HAP-1 (cell line): ENCODE measurements around the gene SARS2.
A peak's percentile ranks its signal among the peaks of the same experiment; 100 is the strongest.
"Not testable (repeated sequence)": the region's sequence is repeated elsewhere in the genome, so short reads cannot be mapped to it uniquely, and the experiment has no call there.

Experiments used
- DNase-seq, 2 experiments: peaks; one replicate each; pipeline ENCODE4 v3.0.0-alpha.2; 2016 to 2020; ENCODE audit warnings: low spot score in 2 of 2
- H3K27me3 ChIP-seq: fragments of 250-450 bp; sonication (Bioruptor Pico); 2 replicates; pipeline ENCODE4 v1.5.1; 2020; ENCODE audit warnings: low read depth, mild to moderate bottlenecking, moderate library complexity
- H3K36me3 ChIP-seq: fragments of 250-450 bp; sonication (Bioruptor Pico); replicated peaks from 2 replicates; pipeline ENCODE4 v1.5.1; 2020; ENCODE audit warnings: mild to moderate bottlenecking
- H3K4me1 ChIP-seq: fragments of 250-450 bp; sonication (Bioruptor Pico); 2 replicates; pipeline ENCODE4 v1.5.1; 2020; ENCODE audit warnings: mild to moderate bottlenecking
- H3K4me3 ChIP-seq: fragments of 250-450 bp; sonication (Bioruptor Pico); 2 replicates; pipeline ENCODE4 v1.5.1; 2020; ENCODE audit warnings: mild to moderate bottlenecking, moderate library complexity
- H3K9me3 ChIP-seq: fragments of 250-450 bp; sonication (Bioruptor Pico); 2 replicates; pipeline ENCODE4 v1.5.1; 2020; ENCODE audit warnings: mild to moderate bottlenecking, moderate library complexity
- in situ Hi-C: fragments of 300-500 bp; cut with MboI; formaldehyde crosslinking; loops from 3 replicates; pipeline ENCODE4 v1.14.3; 2020; ENCODE audit warnings: low sequenced_read_pairs, inconsistent platforms, mixed read lengths

SARS2 gene

GRCh38 chr19:38929929-38930775 lies at the start of gene SARS2:
Gene SARS2, minus strand, starts transcription at chr19:38930763. Its CDS starts 27 bp downstream, at chr19:38930736.
- Histone ChIP-seq H3K27me3 (no peaks in the 10 kb centered on the region), H3K4me3 (peak within 1 kb of the TSS; percentile 74), H3K36me3 (peaks cover 26% of the 10 kb centered on the region), H3K9me3 (peaks cover 10% of the 10 kb centered on the region), H3K4me1 (peaks cover 4% of the 10 kb centered on the region)
- in situ Hi-C loops: loop anchor here (10.0 kb wide), 1 partner anchor 205 kb away; no protein-coding TSS in a partner anchor
- peak; percentile 91 to 94 for DNase-seq

DNA sequence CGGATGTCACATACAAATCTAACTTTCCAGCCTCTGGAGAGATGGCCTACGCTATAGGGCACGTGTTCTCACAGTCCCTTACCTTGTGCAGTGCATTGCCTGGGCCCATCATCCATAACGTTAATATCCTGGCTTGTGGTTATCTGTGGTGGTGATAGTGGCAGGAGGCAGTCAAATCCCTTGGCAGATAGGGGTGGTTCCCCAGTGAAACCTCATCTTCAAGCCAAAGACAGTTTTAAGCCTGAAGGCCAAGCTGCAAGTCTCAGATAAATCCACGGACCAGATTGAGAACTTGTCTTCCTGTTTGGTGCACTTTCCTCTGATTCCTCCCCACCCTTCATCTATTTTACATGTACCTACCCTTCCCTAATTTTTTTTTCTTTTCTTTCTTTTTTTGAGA lies 49.2 kb upstream of the SARS2 start:
- no peak for DNase-seq
- H3K9me3 ChIP-seq: peaks cover 8% of the 10 kb centered on the region; the same call in 1 of the 2 replicates
- H3K4me3 ChIP-seq: no peak overlapping the region
- no peaks in the 10 kb centered on the region for H3K36me3 ChIP-seq
- in situ Hi-C loops: loop anchor here (10.0 kb wide), 1 partner anchor 345 kb away; the partner anchor contains the start of gene LRFN1
- peaks cover 2% of the 10 kb centered on the region; the same call in 1 of the 2 replicates for H3K4me1 ChIP-seq
- H3K27me3 ChIP-seq: no peaks in the 10 kb centered on the region

GRCh38 chr19:38978326-38978689 lies 47.7 kb upstream of the SARS2 start:
- H3K27me3 ChIP-seq: no peaks in the 10 kb centered on the region
- peaks cover 2% of the 10 kb centered on the region; the same call in 1 of the 2 replicates for H3K4me1 ChIP-seq
- H3K4me3 ChIP-seq: no peak overlapping the region
- in situ Hi-C loops: loop anchor here (10.0 kb wide), 1 partner anchor 346 kb away; the partner anchor contains the start of gene LRFN1
- H3K9me3 ChIP-seq: peaks cover 8% of the 10 kb centered on the region; the same call in 1 of the 2 replicates
- no peaks in the 10 kb centered on the region for H3K36me3 ChIP-seq
- DNase-seq: no peak

GRCh38 chr19:38977445-38978325 lies 47.1 kb upstream of the SARS2 start:
- Histone ChIP-seq H3K9me3 (peaks cover 8% of the 10 kb centered on the region; the same call in 1 of the 2 replicates), H3K4me1 (peaks cover 2% of the 10 kb centered on the region; the same call in 1 of the 2 replicates), H3K27me3 (no peaks in the 10 kb centered on the region), H3K4me3 (no peak overlapping the region), H3K36me3 (no peaks in the 10 kb centered on the region)
- in situ Hi-C loops: loop anchor here (10.0 kb wide), 1 partner anchor 347 kb away; the partner anchor contains the start of gene LRFN1
- no peak for DNase-seq

GRCh38 chr19:38975861-38976271 lies 45.3 kb upstream of the SARS2 start:
- DNase-seq: peak in 1 of 2 experiments; percentile 30

GRCh38 chr19:38975214-38975860 lies 44.8 kb upstream of the SARS2 start, which contains the start of gene FBXO17:
Gene FBXO17, minus strand, starts transcription at chr19:38975742. Its CDS starts 25,423 bp downstream, at chr19:38950319.
- peak; percentile 14 to 62 for DNase-seq
- no peaks in the 10 kb centered on the region for H3K27me3 ChIP-seq
- H3K9me3 ChIP-seq: peaks cover 4% of the 10 kb centered on the region; the same call in 1 of the 2 replicates
- H3K4me1 ChIP-seq: peaks cover 2% of the 10 kb centered on the region; the same call in 1 of the 2 replicates
- in situ Hi-C loops: loop anchor here (10.0 kb wide), 1 partner anchor 349 kb away; the partner anchor contains the start of gene LRFN1
- peak within 1 kb of the TSS; percentile 40 for H3K4me3 ChIP-seq
- no peaks in the 10 kb centered on the region for H3K36me3 ChIP-seq

More at GRCh38 chr19:38975861-38976271, 45.3 kb upstream of the SARS2 start:
- H3K4me3 ChIP-seq: 0 out of 2 replicates have a peak overlapping the region, but pooled peaks have one; percentile 40
- peaks cover 2% of the 10 kb centered on the region; the same call in 1 of the 2 replicates for H3K4me1 ChIP-seq
- H3K9me3 ChIP-seq: peaks cover 8% of the 10 kb centered on the region; the same call in 1 of the 2 replicates
- no peaks in the 10 kb centered on the region for H3K36me3 ChIP-seq
- in situ Hi-C loops: loop anchor here (10.0 kb wide), 1 partner anchor 349 kb away; the partner anchor contains the start of gene LRFN1
- no peaks in the 10 kb centered on the region for H3K27me3 ChIP-seq

- H3K36me3 ChIP-seq: no peaks in the 10 kb centered on the region
- in situ Hi-C loops: loop anchor here (10.0 kb wide), 1 partner anchor 350 kb away; the partner anchor contains the start of gene LRFN1
- peaks cover 2% of the 10 kb centered on the region; the same call in 1 of the 2 replicates for H3K4me1 ChIP-seq
- no peaks in the 10 kb centered on the region for H3K27me3 ChIP-seq
- peak overlapping the region; percentile 40 for H3K4me3 ChIP-seq
- H3K9me3 ChIP-seq: no peaks in the 10 kb centered on the region
- no peak for DNase-seq
These were observed 44.2 kb upstream of the SARS2 start for GRCh38 chr19:38974624-38975213.

GRCh38 chr19:38971672-38972071 lies 41.1 kb upstream of the SARS2 start:
- H3K27me3 ChIP-seq: no peaks in the 10 kb centered on the region
- H3K9me3 ChIP-seq: no peaks in the 10 kb centered on the region
- no peaks in the 10 kb centered on the region for H3K36me3 ChIP-seq
- H3K4me3 ChIP-seq: no peak overlapping the region
- in situ Hi-C loops: loop anchor here (10.0 kb wide), 1 partner anchor 353 kb away; the partner anchor contains the start of gene LRFN1
- peaks cover 2% of the 10 kb centered on the region; the same call in 1 of the 2 replicates for H3K4me1 ChIP-seq
- no peak for DNase-seq

- no peaks in the 10 kb centered on the region for H3K9me3 ChIP-seq
- no peak for DNase-seq
- H3K27me3 ChIP-seq: no peaks in the 10 kb centered on the region
- peaks cover 2% of the 10 kb centered on the region; the same call in 1 of the 2 replicates for H3K4me1 ChIP-seq
- in situ Hi-C loops: loop anchor here (10.0 kb wide), 1 partner anchor 354 kb away; the partner anchor contains the start of gene LRFN1
- H3K36me3 ChIP-seq: no peaks in the 10 kb centered on the region
- H3K4me3 ChIP-seq: no peak overlapping the region
These were observed 40.3 kb upstream of the SARS2 start for GRCh38 chr19:38970664-38971532.

- H3K27me3 ChIP-seq, DNase-seq, H3K4me1 ChIP-seq, H3K36me3 ChIP-seq, in situ Hi-C loops, H3K4me3 ChIP-seq, H3K9me3 ChIP-seq: not testable (repeated sequence)
These were observed 35.6 kb upstream of the SARS2 start for GRCh38 chr19:38966149-38966548.

DNA sequence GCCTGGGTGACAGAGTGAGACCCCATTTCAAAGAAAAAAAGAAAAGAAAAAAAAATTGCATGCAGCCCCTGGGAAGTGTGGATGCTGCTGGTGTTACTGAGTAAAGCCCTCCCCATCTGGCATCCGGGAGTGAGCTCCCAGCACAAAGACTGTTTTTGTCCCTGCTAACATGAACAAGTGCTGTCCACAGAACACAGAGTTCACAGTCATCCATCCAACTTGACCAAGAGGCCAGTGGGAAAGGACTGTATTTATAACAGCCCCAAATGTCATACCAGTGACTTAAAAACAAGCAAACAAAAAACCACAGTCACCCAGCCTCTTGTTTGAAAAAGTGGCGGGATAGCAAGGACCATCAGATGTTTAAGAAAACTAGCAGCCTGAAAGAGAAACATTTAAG lies 34.2 kb upstream of the SARS2 start:
- Histone ChIP-seq H3K36me3 (no peaks in the 10 kb centered on the region), H3K4me1 (no peaks in the 10 kb centered on the region), H3K9me3 (no peaks in the 10 kb centered on the region), H3K4me3 (no peak overlapping the region), H3K27me3 (no peaks in the 10 kb centered on the region)
- in situ Hi-C loops: no loop called here
- no peak for DNase-seq
